ENCODE data around the gene NFAM1. TPM values are rescaled to one million over a fixed set of nuclear protein-coding genes. Genes with fewer than 3 reads are reported as not detected.

The NFAM1 gene
- total and polyA plus RNA-seq, 5 donors from 2014 or later: 0.11 to 0.54 (median 0.12) TPM; not detected in 2

GRCh38 chr22:42344361-42344905, 87.8 kb downstream of the NFAM1 start:
- Mint-ChIP-seq H3K4me1 (peaks cover 0 to 21% (median 0%) of the 10 kb centered on the region in 4 donors), H3K27ac (no peak overlapping the region), H3K36me3 (no peaks in the 10 kb centered on the region), H3K27me3 (peaks cover 13% of the 10 kb centered on the region), H3K9me3 (peaks cover 0 to 1% (median 0%) of the 10 kb centered on the region in 7 donors), H3K4me3 (peak overlapping the region in 3 of 4 donors; percentile 27 to 70 (median 48))
- H3K4me1 ChIP-seq (ENCODE audit: control insufficient read depth, insufficient read depth, low read length, poor library complexity, severe bottlenecking): no peaks in the 10 kb centered on the region
- peaks cover 2% of the 10 kb centered on the region for H3K27me3 ChIP-seq (ENCODE audit: control insufficient read depth, insufficient read depth, low read length)
- H3K36me3 ChIP-seq (ENCODE audit: control insufficient read depth, insufficient read depth, low read length): no peaks in the 10 kb centered on the region
- ATAC-seq (ENCODE audit: low read depth in 2 of 2) (no peak), DNase-seq (no peak)
- H3K4me3 ChIP-seq (ENCODE audit: low read depth, low read length): no peak overlapping the region
- H3K27ac ChIP-seq (ENCODE audit: insufficient read depth, low read length, poor library complexity, severe bottlenecking): no peak overlapping the region
- no peaks in the 10 kb centered on the region for H3K9me3 ChIP-seq (ENCODE audit: control insufficient read depth in 2 of 2, low read length in 2 of 2)

- peaks cover 0 to 1% (median 0%) of the 10 kb centered on the region in 7 donors for H3K9me3 Mint-ChIP-seq
Measured at GRCh38 chr22:42343531-42344081, 88.6 kb downstream of the NFAM1 start.

GRCh38 chr22:42343121-42343454, 89.1 kb downstream of the NFAM1 start:
- Histone ChIP-seq H3K36me3 (ENCODE audit: control insufficient read depth, insufficient read depth, low read length) (no peaks in the 10 kb centered on the region), H3K27me3 (ENCODE audit: control insufficient read depth, insufficient read depth, low read length) (peaks cover 2% of the 10 kb centered on the region), H3K4me1 (ENCODE audit: control insufficient read depth, insufficient read depth, low read length, poor library complexity, severe bottlenecking) (no peaks in the 10 kb centered on the region), H3K27ac (ENCODE audit: insufficient read depth, low read length, poor library complexity, severe bottlenecking) (no peak overlapping the region), H3K4me3 (ENCODE audit: low read depth, low read length) (no peak overlapping the region), H3K9me3 (ENCODE audit: control insufficient read depth in 2 of 2, low read length in 2 of 2) (no peaks in the 10 kb centered on the region)
- H3K4me3 Mint-ChIP-seq: peak overlapping the region in 3 of 4 donors; percentile 71 to 88 (median 79)
- ATAC-seq (ENCODE audit: low read depth in 2 of 2) (no peak), DNase-seq (peak in 1 of 3 donors; percentile 13)
- no peaks in the 10 kb centered on the region for H3K36me3 Mint-ChIP-seq
- H3K27ac Mint-ChIP-seq: no peak overlapping the region
- peaks cover 0 to 21% (median 0%) of the 10 kb centered on the region in 4 donors for H3K4me1 Mint-ChIP-seq
- H3K27me3 Mint-ChIP-seq: peaks cover 13% of the 10 kb centered on the region
- H3K9me3 Mint-ChIP-seq: peaks cover 0 to 1% (median 0%) of the 10 kb centered on the region in 7 donors

More at GRCh38 chr22:42343531-42344081, 88.6 kb downstream of the NFAM1 start:
- H3K27ac Mint-ChIP-seq: no peak overlapping the region
- peaks cover 2% of the 10 kb centered on the region for H3K27me3 ChIP-seq (ENCODE audit: control insufficient read depth, insufficient read depth, low read length)
- H3K36me3 Mint-ChIP-seq: no peaks in the 10 kb centered on the region
- no peak overlapping the region for H3K4me3 Mint-ChIP-seq
- H3K27me3 Mint-ChIP-seq: peaks cover 13% of the 10 kb centered on the region
- ATAC-seq (ENCODE audit: low read depth in 2 of 2) (peak; percentile 40 to 48), DNase-seq (peak in 1 of 3 donors; percentile 16)
- no peaks in the 10 kb centered on the region for H3K9me3 ChIP-seq (ENCODE audit: control insufficient read depth in 2 of 2, low read length in 2 of 2)
- no peak overlapping the region for H3K27ac ChIP-seq (ENCODE audit: insufficient read depth, low read length, poor library complexity, severe bottlenecking)
- no peaks in the 10 kb centered on the region for H3K4me1 ChIP-seq (ENCODE audit: control insufficient read depth, insufficient read depth, low read length, poor library complexity, severe bottlenecking)
- no peaks in the 10 kb centered on the region for H3K36me3 ChIP-seq (ENCODE audit: control insufficient read depth, insufficient read depth, low read length)
- H3K4me1 Mint-ChIP-seq: peaks cover 0 to 21% (median 0%) of the 10 kb centered on the region in 4 donors
- no peak overlapping the region for H3K4me3 ChIP-seq (ENCODE audit: low read depth, low read length)

GRCh38 chr22:42342426-42343120, 89.6 kb downstream of the NFAM1 start:
- Mint-ChIP-seq H3K4me3 (peak overlapping the region in 3 of 4 donors; percentile 71 to 88 (median 79)), H3K4me1 (peaks cover 0 to 21% (median 0%) of the 10 kb centered on the region in 4 donors)
- no peak overlapping the region for H3K4me3 ChIP-seq (ENCODE audit: low read depth, low read length)

GRCh38 chr22:42341779-42342178, 90.4 kb downstream of the NFAM1 start:
- Mint-ChIP-seq H3K4me1 (peaks cover 0 to 24% (median 0%) of the 10 kb centered on the region in 4 donors), H3K27me3 (peaks cover 13% of the 10 kb centered on the region), H3K4me3 (peak overlapping the region in 3 of 4 donors; percentile 50 to 71 (median 59)), H3K27ac (no peak overlapping the region), H3K36me3 (no peaks in the 10 kb centered on the region), H3K9me3 (peaks cover 0 to 1% (median 0%) of the 10 kb centered on the region in 7 donors)
- H3K4me3 ChIP-seq (ENCODE audit: low read depth, low read length): no peak overlapping the region
- peaks cover 2% of the 10 kb centered on the region for H3K27me3 ChIP-seq (ENCODE audit: control insufficient read depth, insufficient read depth, low read length)
- H3K36me3 ChIP-seq (ENCODE audit: control insufficient read depth, insufficient read depth, low read length): no peaks in the 10 kb centered on the region
- DNase-seq (no peak), ATAC-seq (ENCODE audit: low read depth in 2 of 2) (no peak)
- no peak overlapping the region for H3K27ac ChIP-seq (ENCODE audit: insufficient read depth, low read length, poor library complexity, severe bottlenecking)
- H3K4me1 ChIP-seq (ENCODE audit: control insufficient read depth, insufficient read depth, low read length, poor library complexity, severe bottlenecking): no peaks in the 10 kb centered on the region
- H3K9me3 ChIP-seq (ENCODE audit: control insufficient read depth in 2 of 2, low read length in 2 of 2): no peaks in the 10 kb centered on the region

More at GRCh38 chr22:42342426-42343120, 89.6 kb downstream of the NFAM1 start:
- H3K9me3 Mint-ChIP-seq: peaks cover 0 to 1% (median 0%) of the 10 kb centered on the region in 7 donors
- H3K27ac ChIP-seq (ENCODE audit: insufficient read depth, low read length, poor library complexity, severe bottlenecking): no peak overlapping the region
- no peak for ATAC-seq (ENCODE audit: low read depth in 2 of 2)
- H3K36me3 Mint-ChIP-seq: no peaks in the 10 kb centered on the region
- H3K27me3 ChIP-seq (ENCODE audit: control insufficient read depth, insufficient read depth, low read length): peaks cover 2% of the 10 kb centered on the region
- no peak for DNase-seq
- peaks cover 13% of the 10 kb centered on the region for H3K27me3 Mint-ChIP-seq
- H3K4me1 ChIP-seq (ENCODE audit: control insufficient read depth, insufficient read depth, low read length, poor library complexity, severe bottlenecking): no peaks in the 10 kb centered on the region
- no peak overlapping the region for H3K27ac Mint-ChIP-seq
- no peaks in the 10 kb centered on the region for H3K9me3 ChIP-seq (ENCODE audit: control insufficient read depth in 2 of 2, low read length in 2 of 2)
- no peaks in the 10 kb centered on the region for H3K36me3 ChIP-seq (ENCODE audit: control insufficient read depth, insufficient read depth, low read length)

- no peak overlapping the region for H3K4me3 ChIP-seq (ENCODE audit: low read depth, low read length)
- H3K27me3 Mint-ChIP-seq: peaks cover 13% of the 10 kb centered on the region
- ATAC-seq (ENCODE audit: low read depth in 2 of 2): no peak
- H3K9me3 ChIP-seq (ENCODE audit: control insufficient read depth in 2 of 2, low read length in 2 of 2): no peaks in the 10 kb centered on the region
- H3K36me3 Mint-ChIP-seq: no peaks in the 10 kb centered on the region
- no peak overlapping the region for H3K27ac Mint-ChIP-seq
- no peaks in the 10 kb centered on the region for H3K4me1 ChIP-seq (ENCODE audit: control insufficient read depth, insufficient read depth, low read length, poor library complexity, severe bottlenecking)
- H3K36me3 ChIP-seq (ENCODE audit: control insufficient read depth, insufficient read depth, low read length): no peaks in the 10 kb centered on the region
- DNase-seq: no peak
- H3K4me3 Mint-ChIP-seq: peak overlapping the region in 2 of 4 donors; percentile 26 to 80
- peaks cover 2% of the 10 kb centered on the region for H3K27me3 ChIP-seq (ENCODE audit: control insufficient read depth, insufficient read depth, low read length)
- no peak overlapping the region for H3K27ac ChIP-seq (ENCODE audit: insufficient read depth, low read length, poor library complexity, severe bottlenecking)
- H3K9me3 Mint-ChIP-seq: peaks cover 0 to 1% (median 0%) of the 10 kb centered on the region in 7 donors
- H3K4me1 Mint-ChIP-seq: peaks cover 0 to 24% (median 0%) of the 10 kb centered on the region in 4 donors
Measured at GRCh38 chr22:42340829-42341383, 91.3 kb downstream of the NFAM1 start.

GRCh38 chr22:42340150-42340549, 92.1 kb downstream of the NFAM1 start:
- Histone ChIP-seq H3K9me3 (ENCODE audit: control insufficient read depth in 2 of 2, low read length in 2 of 2) (no peaks in the 10 kb centered on the region), H3K4me1 (ENCODE audit: control insufficient read depth, insufficient read depth, low read length, poor library complexity, severe bottlenecking) (no peaks in the 10 kb centered on the region), H3K27me3 (ENCODE audit: control insufficient read depth, insufficient read depth, low read length) (peaks cover 2% of the 10 kb centered on the region), H3K4me3 (ENCODE audit: low read depth, low read length) (no peak overlapping the region), H3K36me3 (ENCODE audit: control insufficient read depth, insufficient read depth, low read length) (no peaks in the 10 kb centered on the region), H3K27ac (ENCODE audit: insufficient read depth, low read length, poor library complexity, severe bottlenecking) (no peak overlapping the region)
- Mint-ChIP-seq H3K27me3 (peaks cover 13% of the 10 kb centered on the region), H3K36me3 (no peaks in the 10 kb centered on the region), H3K4me3 (peak overlapping the region in 1 of 4 donors; percentile 47), H3K4me1 (peaks cover 0 to 24% (median 0%) of the 10 kb centered on the region in 4 donors), H3K9me3 (peaks cover 0 to 1% (median 0%) of the 10 kb centered on the region in 7 donors), H3K27ac (no peak overlapping the region)
- DNase-seq: no peak
- no peak for ATAC-seq (ENCODE audit: low read depth in 2 of 2)

Data from CD4-positive, CD25-positive, alpha-beta regulatory T cell (primary cell).